HepG2 (cell line): Measurements from ENCODE around the gene VTI1B. TPM values are rescaled to one million over a fixed set of nuclear protein-coding genes. Genes with fewer than 3 reads are reported as not detected.

Source experiments
- MAFG ChIP-seq: sonication (generic); formaldehyde crosslinking; IDR thresholded peaks from 2 replicates; pipeline ENCODE4 v1.5.1; 2020; ENCODE audit warnings: mild to moderate bottlenecking, missing genetic modification reagents
- NFIC ChIP-seq: IDR thresholded peaks from 2 replicates; pipeline ENCODE4 v1.6.1; 2012; ENCODE audit warnings: mild to moderate bottlenecking, low read length, inconsistent platforms
- NONO ChIP-seq, 2 experiments: fragments of 450-650 bp in 1 of 2; sonication (generic) in 1 of 2; formaldehyde crosslinking in 1 of 2; IDR thresholded peaks in 1 of 2; conservative IDR thresholded peaks in 1 of 2; 2 replicates each; pipeline versions ENCODE4 v1.6.1 to v1.8.0; 2017 to 2022; ENCODE audit warnings: mild to moderate bottlenecking in 1 of 2, missing genetic modification reagents in 1 of 2, moderate library complexity in 1 of 2
- PHF5A ChIP-seq: IDR thresholded peaks from one replicate; pipeline ENCODE4 v1.6.1; 2018; ENCODE audit warnings: low read depth, missing genetic modification reagents; ENCODE audit not compliant: unreplicated experiment
- SRF ChIP-seq: IDR thresholded peaks from 2 replicates; pipeline ENCODE4 v1.6.1; 2011; ENCODE audit warnings: mild to moderate bottlenecking, low read depth, low read length, moderate library complexity
- TOPORS ChIP-seq: sonication (generic); formaldehyde crosslinking; IDR thresholded peaks from 2 replicates; pipeline ENCODE4 v1.8.0; 2023; ENCODE audit warnings: mild to moderate bottlenecking, missing genetic modification reagents
- ZFX ChIP-seq: sonication (generic); formaldehyde crosslinking; IDR thresholded peaks from 2 replicates; pipeline ENCODE4 v1.4.0; 2020; ENCODE audit warnings: mild to moderate bottlenecking, low read depth, missing genetic modification reagents, moderate library complexity
- ZNF274 ChIP-seq: sonication (generic); formaldehyde crosslinking; IDR thresholded peaks from 2 replicates; pipeline ENCODE4 v1.5.1; 2020; ENCODE audit warnings: mild to moderate bottlenecking, missing genetic modification reagents
- ZSCAN20 ChIP-seq: sonication (generic); formaldehyde crosslinking; IDR thresholded peaks from 2 replicates; pipeline ENCODE4 v1.4.0; 2020; ENCODE audit warnings: missing genetic modification reagents, mild to moderate bottlenecking, borderline replicate concordance
- ZSCAN21 ChIP-seq: sonication (generic); formaldehyde crosslinking; IDR thresholded peaks from 2 replicates; pipeline ENCODE4 v1.8.0; 2022; ENCODE audit warnings: mild to moderate bottlenecking, missing genetic modification reagents, moderate library complexity, borderline replicate concordance
- polyA plus RNA-seq, 8 experiments: library from polyadenylated mRNA; depleted of rRNA in 3 of 8; stranded (reverse) in 7 of 8; unstranded in 1 of 8; fragments of >200 nt; fragmentation: Illumina TruSeq in 4 of 8; extraction: Trizol in 4 of 8; gene quantifications; 2 replicates each; pipeline versions ENCODE4 v1.2.1 to v1.2.3, GENCODE V29; 2011 to 2016; ENCODE audit warnings: low read depth in 4 of 8, missing spikeins in 1 of 8, mixed read lengths in 1 of 8; ENCODE audit not compliant: insufficient read depth in 1 of 8
- total RNA-seq, 5 experiments: library from RNA; depleted of rRNA; stranded (reverse); fragments of >200 nt; fragmentation: Illumina TruSeq; extraction: Trizol; gene quantifications; 2 replicates each; pipeline ENCODE4 v1.2.3, GENCODE V29; 2016; ENCODE audit warnings: low read depth in 1 of 5
- TF ChIP-seq, protein P1 (sequence below): sonication (generic); formaldehyde crosslinking; IDR thresholded peaks from 2 replicates; pipeline ENCODE4 v1.4.0; 2020; ENCODE audit warnings: mild to moderate bottlenecking, missing genetic modification reagents
- TF ChIP-seq, protein P2 (sequence below): IDR thresholded peaks from 2 replicates; pipeline ENCODE4 v1.6.1; 2016; ENCODE audit warnings: mild to moderate bottlenecking, missing biosample characterization, missing genetic modification reagents
- TF ChIP-seq, protein P3 (sequence below): IDR thresholded peaks from 2 replicates; pipeline ENCODE4 v1.6.1; 2016; ENCODE audit warnings: missing genetic modification reagents, missing compliant biosample characterization
- TF ChIP-seq, protein P4 (sequence below): sonication (generic); formaldehyde crosslinking; IDR thresholded peaks from 2 replicates; pipeline ENCODE4 v1.4.0; 2020; ENCODE audit warnings: mild to moderate bottlenecking, missing genetic modification reagents
- TF ChIP-seq, protein P5 (sequence below): IDR thresholded peaks from 2 replicates; pipeline ENCODE4 v1.6.1; 2012; ENCODE audit warnings: low read depth, low read length, improper control_type of control experiment
- TF ChIP-seq, protein P6 (sequence below): sonication (generic); formaldehyde crosslinking; IDR thresholded peaks from 2 replicates; pipeline ENCODE4 v1.4.0; 2020; ENCODE audit warnings: missing genetic modification reagents

The VTI1B gene
- total and polyA plus RNA-seq, 2 of the 13 experiments (the other 11 are each of a cell fraction or from before 2014, with no cell fraction given) = 39.0 to 103 TPM

DNA sequence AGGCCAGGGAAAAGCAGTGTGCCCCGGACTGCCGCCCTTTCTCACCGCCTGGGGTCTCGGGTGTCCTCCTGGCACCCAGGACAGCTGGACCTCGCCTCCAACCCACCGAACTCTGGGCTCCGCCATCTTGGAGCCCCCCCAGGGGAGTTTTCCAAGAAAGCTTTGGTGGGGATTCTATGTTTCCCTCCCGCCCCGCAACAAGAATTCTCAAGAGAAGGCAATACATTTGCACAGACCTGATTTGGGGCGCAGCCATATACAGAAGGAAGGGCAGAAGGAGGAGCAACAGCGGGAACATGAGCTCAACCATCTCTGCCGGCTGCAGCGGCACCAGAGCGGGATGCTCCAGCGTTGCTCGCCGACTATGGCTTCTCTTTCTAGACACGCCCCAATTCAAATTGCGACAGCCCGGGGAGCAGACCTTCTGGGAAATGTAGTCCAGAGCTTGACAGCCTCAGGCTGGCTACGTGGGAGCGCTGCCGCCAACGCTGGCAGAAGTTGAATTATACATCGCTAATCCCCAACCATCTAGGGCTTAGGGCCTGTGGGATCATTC lies 21.0 kb upstream of the VTI1B start, which contains the start of gene RDH11 (continued):
- no peak for TF ChIP-seq ZNF274 (CRISPR knock-in tag)
- TF ChIP-seq SRF = no peak
- TF ChIP-seq TOPORS = no peak
- TF ChIP-seq ZFX (CRISPR knock-in tag) = peak; percentile 42
- no peak for TF ChIP-seq PHF5A
- TF ChIP-seq, protein P1, sequence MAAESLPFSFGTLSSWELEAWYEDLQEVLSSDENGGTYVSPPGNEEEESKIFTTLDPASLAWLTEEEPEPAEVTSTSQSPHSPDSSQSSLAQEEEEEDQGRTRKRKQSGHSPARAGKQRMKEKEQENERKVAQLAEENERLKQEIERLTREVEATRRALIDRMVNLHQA (CRISPR knock-in tag) = no peak
- TF ChIP-seq, protein P2, sequence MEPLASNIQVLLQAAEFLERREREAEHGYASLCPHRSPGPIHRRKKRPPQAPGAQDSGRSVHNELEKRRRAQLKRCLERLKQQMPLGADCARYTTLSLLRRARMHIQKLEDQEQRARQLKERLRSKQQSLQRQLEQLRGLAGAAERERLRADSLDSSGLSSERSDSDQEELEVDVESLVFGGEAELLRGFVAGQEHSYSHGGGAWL (CRISPR knock-in tag) = no peak
- TF ChIP-seq NFIC = no peak
- TF ChIP-seq, protein P3, sequence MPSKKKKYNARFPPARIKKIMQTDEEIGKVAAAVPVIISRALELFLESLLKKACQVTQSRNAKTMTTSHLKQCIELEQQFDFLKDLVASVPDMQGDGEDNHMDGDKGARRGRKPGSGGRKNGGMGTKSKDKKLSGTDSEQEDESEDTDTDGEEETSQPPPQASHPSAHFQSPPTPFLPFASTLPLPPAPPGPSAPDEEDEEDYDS (CRISPR knock-in tag) = peak; percentile 77; the same call in 1 of the 2 replicates
- TF ChIP-seq, protein P4, sequence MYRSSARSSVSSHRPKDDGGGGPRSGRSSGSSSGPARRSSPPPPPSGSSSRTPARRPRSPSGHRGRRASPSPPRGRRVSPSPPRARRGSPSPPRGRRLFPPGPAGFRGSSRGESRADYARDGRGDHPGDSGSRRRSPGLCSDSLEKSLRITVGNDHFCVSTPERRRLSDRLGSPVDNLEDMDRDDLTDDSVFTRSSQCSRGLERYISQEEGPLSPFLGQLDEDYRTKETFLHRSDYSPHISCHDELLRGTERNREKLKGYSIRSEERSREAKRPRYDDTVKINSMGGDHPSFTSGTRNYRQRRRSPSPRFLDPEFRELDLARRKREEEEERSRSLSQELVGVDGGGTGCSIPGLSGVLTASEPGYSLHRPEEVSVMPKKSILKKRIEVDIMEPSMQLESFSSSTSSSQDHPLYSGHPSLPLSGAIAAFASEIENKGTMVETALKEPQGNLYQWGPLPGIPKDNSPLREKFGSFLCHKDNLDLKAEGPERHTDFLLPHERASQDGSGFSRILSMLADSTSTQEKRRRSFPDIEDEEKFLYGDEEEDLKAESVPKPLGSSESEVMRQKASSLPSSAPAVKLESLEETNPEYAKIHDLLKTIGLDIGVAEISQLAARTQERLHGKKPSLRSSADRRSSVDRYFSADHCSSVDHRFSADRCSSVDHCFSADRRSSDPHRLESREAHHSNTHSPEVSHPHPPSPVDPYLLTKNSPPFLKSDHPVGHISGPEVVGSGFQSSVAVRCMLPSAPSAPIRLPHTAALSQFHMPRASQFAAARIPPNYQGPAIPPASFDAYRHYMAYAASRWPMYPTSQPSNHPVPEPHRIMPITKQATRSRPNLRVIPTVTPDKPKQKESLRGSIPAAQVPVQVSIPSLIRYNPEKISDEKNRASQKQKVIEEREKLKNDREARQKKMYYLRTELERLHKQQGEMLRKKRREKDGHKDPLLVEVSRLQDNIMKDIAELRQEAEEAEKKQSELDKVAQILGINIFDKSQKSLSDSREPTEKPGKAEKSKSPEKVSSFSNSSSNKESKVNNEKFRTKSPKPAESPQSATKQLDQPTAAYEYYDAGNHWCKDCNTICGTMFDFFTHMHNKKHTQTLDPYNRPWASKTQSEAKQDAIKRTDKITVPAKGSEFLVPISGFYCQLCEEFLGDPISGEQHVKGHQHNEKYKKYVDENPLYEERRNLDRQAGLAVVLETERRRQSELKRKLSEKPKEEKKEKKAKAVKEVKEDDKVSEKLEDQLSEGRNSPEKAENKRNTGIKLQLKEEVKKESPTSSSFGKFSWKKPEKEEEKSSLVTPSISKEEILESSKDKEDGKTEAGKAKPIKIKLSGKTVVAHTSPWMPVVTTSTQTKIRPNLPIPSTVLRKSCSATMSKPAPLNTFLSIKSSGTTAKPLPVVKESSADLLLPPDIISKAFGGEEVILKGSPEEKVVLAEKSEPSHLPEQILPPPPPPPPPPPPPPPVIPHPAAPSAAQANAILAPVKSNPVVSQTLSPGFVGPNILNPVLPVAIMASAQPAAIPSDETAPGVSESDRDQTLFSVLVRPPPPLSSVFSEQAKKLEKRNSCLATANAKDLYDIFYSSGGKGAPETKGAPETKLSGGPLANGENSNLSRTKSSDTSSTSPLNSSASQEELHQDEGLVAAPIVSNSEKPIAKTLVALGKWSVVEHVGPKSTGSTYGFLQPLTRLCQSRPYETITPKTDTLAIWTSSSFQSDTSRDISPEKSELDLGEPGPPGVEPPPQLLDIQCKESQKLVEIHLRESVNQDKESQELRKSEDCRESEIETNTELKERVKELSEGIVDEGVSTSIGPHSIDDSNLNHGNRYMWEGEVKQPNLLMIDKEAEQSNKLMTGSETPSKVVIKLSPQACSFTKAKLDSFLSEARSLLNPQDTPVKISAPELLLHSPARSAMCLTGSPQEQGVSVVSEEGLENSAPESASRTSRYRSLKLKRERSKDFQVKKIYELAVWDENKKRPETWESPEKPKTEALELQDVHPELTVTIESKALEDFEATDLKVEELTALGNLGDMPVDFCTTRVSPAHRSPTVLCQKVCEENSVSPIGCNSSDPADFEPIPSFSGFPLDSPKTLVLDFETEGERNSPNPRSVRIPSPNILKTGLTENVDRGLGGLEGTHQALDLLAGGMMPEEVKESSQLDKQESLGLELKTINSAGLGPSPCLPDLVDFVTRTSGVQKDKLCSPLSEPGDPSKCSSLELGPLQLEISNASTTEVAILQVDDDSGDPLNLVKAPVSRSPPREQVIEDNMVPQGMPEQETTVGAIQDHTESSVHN (CRISPR knock-in tag) = no peak
- no peak for TF ChIP-seq ZSCAN20
- TF ChIP-seq, protein P5, sequence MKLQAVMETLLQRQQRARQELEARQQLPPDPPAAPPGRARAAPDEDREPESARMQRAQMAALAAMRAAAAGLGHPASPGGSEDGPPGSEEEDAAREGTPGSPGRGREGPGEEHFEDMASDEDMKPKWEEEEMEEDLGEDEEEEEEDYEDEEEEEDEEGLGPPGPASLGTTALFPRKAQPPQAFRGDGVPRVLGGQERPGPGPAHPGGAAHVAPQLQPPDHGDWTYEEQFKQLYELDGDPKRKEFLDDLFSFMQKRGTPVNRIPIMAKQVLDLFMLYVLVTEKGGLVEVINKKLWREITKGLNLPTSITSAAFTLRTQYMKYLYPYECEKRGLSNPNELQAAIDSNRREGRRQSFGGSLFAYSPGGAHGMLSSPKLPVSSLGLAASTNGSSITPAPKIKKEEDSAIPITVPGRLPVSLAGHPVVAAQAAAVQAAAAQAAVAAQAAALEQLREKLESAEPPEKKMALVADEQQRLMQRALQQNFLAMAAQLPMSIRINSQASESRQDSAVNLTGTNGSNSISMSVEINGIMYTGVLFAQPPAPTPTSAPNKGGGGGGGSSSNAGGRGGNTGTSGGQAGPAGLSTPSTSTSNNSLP = no peak
- TF ChIP-seq, protein P6, sequence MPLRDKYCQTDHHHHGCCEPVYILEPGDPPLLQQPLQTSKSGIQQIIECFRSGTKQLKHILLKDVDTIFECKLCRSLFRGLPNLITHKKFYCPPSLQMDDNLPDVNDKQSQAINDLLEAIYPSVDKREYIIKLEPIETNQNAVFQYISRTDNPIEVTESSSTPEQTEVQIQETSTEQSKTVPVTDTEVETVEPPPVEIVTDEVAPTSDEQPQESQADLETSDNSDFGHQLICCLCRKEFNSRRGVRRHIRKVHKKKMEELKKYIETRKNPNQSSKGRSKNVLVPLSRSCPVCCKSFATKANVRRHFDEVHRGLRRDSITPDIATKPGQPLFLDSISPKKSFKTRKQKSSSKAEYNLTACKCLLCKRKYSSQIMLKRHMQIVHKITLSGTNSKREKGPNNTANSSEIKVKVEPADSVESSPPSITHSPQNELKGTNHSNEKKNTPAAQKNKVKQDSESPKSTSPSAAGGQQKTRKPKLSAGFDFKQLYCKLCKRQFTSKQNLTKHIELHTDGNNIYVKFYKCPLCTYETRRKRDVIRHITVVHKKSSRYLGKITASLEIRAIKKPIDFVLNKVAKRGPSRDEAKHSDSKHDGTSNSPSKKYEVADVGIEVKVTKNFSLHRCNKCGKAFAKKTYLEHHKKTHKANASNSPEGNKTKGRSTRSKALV (CRISPR knock-in tag) = no peak
- TF ChIP-seq NONO (IDR thresholded peaks at IDR 0.05) = no peak
- TF ChIP-seq NONO (CRISPR knock-in tag; conservative IDR thresholded peaks at IDR 0.05) = 0 out of 2 replicates have a peak, but pooled peaks have one; percentile 3
- peak; percentile 67; the same call in 1 of the 2 replicates for TF ChIP-seq ZSCAN21 (CRISPR knock-in tag)
- no peak for TF ChIP-seq MAFG (CRISPR knock-in tag)
